ENCODE measurements around the gene RERE.

The RERE gene

DNA sequence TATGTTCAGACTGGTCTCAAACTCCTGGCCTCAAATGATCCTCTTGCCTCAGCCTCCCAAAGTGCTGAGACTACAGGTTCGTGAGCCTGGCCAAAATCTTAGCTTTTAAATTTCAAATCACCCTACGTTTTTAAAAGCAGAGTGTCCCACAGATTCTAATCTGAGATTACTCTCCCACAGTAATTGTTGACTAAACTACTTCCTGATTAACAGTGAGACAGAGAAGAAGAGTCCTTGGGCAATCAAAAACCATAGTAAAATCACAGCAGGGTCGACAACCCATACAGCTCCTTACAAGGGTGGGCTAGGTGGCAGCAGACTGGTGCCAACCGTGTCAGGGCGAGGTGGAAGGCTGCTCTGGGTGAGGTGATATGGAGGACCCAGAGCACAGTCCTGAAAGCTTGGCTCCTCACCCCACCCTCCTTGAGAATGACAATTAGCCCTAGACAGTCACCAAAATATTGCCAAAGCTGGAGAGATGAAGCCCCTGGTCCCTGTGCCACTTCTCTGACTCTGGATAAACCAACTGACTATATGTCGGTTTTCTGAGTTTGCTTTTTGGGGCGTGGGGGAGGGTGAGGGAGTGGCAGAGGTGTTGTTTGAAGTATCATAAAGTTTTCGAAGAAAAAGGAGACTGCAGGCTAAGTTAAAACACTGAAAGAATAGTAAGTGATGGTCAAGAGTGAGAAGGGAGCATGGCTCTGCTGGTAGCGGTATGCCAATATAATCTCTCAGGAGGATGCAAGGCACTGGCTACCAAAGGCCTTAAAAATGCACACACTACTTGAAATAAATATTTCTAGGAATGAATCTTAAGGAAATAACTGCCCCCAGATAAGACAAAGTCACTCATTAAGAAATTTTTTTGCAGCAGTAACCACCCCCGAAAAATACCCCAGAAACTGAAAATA is 412.7 kb downstream of the RERE start:
- no peak for DNase-seq (ENCODE audit: low spot score)

DNA sequence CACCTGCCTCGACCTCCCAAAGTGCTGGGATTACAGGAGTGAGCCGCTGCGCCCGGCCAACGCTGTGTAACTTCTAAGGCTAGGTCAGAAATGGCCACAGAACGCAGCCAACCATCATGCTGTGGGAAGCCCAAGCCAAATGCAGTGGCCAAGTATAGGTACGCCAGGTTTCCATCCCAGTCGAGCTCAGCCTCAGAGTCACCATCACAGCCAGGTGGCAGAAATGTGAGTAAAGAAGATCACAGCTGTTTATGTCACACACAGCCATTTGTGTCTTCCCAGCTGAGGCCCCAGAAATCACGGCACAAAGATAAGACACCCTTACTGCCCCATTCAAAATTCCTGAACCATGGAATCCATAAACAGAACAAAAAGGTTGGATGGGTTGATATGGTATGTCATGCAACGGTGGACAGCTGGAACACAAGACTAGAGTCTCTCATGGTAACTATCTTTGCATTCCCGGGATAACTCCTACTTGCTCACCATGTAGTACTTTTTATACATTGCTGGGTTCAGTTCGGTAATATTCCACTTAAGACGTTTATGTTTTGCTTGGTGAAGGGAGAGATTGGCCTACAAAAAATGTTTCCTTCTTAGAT is 415.2 kb downstream of the RERE start:
- DNase-seq (ENCODE audit: low spot score) = no peak

DNA sequence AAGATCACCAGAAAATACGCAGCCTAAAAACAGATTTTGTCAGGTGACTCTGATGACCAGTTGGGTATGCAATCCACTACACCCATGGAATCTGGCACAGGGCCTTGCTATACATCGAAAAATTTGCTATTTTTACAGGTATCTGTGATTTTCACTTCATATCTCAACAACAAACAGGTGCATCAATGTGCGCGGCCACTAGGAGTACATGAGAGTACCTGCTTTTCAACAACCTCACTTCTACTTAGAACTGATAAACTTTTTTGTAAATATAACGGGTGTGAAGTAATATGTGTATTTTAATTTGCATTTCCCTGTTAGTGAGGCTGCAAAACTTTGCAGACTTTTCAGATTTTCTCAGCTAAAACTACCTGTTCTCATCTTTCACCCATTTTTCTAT is 418.8 kb downstream of the RERE start:
- DNase-seq (ENCODE audit: low spot score) = no peak

DNA sequence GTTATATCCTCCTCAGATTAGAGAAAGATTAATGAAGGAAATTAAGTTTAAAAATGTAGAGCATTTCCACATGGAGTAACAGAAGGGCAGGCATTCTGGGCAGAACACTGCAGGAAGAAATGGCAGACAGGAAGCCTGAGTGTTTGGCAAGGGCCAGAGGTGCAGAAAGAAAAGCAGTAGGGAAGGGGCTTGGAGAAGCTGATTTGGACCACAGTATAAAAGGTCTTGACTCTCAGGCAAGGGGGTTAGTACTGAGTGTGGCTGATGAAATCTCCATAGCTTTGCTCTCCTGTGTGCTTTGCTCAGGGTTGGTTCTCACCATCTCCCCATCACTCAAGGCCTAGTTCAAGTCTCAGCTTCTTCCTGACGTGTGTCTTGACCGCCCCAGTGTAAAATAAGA is 419.4 kb downstream of the RERE start:
- no peak for DNase-seq (ENCODE audit: low spot score)

DNA sequence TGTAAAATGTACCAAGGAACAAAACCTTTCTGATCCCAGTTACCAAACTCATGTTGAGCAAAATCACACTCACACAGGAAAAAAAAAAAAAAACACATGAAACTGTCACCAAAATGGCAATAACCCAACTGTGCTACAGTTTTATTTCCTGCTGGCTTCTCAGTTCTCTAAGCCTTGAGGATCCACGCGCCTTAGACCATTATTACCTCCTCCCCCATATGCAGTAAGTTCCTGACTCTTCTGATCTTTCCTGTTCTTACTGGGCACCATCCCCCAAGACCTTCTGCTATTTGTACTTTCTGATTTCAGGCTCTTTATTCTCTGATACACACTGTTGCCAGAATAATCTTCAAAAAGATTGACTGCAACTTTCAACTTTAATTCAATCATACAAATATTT is 419.9 kb downstream of the RERE start:
- no peak for DNase-seq (ENCODE audit: low spot score)

DNA sequence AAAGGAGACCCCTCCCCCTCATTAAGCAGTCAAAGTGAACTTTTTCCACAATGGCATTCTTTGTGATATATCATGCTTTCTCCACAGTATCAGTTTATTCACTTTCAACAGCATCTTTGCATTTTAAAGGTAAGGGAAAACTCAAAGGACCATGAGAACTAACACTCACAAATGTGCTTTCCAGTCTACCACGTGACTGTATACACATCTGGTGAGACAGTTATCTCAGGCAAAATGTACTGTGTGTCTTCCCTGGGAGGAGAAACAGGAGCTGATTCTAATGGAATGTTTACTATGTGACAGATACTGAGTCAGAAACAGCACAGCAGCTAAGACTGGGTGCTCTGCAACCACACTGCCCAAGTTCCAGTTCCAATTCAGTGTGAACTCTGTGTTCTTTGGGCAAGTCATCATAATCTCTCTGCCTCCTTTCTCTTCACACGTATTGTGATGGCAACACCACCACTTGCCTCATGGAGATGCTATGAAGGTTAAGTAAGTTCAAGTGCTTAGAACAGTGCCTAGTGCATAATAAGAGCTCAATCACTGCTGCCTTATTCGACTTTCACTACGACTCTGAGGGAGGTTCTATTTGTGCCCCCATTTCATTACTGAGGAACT is 420.5 kb downstream of the RERE start:
- peak; percentile 97 for DNase-seq (ENCODE audit: low spot score)

DNA sequence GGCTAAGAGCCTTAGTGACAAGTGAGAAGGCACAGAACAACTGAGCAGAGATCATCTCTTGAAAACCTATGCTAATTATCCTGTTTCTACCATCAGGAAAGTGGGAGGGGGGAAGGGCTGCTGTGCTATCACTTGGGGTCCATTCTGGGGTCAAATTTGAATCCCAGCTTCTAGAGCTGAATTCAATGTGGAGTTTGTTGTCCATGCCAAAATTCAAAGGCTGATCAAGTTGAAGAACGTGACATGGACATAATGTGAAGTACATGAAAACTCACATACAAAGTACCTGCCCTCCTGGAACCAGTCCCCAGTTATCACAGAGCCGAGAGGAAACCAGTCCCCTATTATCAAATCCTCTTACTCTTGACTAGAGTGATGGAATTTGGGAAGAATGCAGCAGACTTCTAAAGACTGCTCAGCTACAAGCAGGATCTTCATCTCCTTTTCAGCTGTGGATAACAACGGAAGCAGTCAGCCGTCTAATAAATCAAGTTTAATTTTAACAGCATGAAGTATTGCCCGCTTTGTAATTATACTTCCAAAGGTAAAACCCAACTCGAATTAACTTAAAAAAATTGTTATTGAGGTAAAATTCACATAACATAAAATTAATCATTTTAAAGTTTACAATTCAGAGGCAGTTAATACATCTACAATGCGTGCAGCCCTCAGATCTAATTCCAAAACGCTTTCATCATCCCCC is 421.2 kb downstream of the RERE start:
- peak; percentile 68 for DNase-seq (ENCODE audit: low spot score)

DNA sequence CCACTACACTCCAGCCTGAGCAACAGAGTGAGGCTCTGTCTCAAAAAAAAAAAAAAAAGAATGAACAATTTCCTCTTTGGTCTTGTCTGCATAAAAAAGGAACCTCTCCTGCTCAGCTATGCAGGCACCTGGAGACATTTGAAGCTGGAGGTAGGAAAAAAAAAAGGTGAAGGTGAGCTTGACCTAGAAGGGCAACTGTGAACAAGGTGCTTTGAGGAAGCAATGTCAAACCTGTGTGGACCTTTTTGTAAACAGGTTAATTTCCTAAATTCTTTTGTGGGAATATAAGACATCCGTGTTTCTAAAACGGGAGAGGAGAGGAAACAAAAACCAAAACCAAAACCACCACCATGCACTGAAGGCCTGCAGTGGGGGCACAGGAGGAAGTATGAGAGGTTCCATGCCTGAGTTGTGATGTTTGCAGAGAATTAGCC is 422.0 kb downstream of the RERE start:
- peak; percentile 51 for DNase-seq (ENCODE audit: low spot score)

DNA sequence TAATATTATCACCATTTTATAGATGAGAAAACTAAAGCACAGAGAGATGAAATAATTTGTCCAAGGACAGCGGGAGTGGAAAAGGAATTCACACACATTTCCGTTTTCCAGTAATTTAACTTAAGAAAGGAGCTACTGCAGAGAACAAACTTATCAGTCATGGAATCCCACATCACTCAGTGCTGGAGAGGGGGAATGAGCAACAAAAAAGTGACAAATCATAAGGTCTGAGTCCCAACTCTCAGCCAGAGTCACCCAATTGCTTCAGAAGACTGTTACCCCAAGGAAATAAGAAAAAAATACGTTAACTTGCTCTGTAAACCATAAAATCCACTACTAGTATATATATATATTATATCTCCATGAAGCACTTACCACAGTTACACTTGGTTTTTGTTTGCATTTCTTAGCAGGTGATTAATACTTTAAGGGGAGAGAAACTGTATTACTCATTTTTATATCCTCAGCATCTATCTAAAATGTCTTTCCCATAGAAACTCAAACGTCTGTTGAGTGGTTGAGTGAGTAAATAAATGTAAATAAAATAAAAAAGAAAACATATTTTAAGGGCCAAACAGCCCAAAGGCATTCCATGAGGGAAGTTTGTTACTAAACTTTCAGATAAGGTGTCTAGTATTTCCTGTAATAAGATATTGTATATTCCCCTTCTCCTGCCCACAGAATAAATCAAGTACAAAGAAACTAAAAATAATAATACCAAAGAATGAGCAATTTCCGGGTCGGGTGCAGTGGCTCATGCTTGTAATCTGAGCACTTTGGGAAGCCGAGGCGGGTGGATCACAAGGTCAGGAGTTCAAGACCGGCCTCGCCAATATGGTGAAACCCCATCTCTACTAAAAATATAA is 422.8 kb downstream of the RERE start:
- peak; percentile 60 for DNase-seq (ENCODE audit: low spot score)

DNA sequence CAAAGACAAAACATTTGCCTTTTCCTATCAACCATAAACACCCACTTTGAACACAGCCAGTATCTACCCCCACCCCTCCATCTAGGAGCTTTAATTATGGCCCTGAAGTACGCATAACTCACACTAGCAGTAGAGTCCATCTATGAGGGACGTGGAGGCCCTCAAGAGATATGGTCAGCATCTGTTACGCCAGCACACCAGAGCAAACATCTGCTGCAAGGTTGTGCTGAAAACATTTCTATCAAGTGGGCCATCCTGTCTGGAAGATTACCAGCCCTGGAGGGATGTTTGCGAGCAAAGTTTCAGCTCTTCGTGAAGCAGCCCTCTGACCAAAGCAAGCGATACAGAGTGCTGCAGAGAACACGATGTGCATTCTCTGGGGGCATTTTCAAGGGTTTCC is 424.9 kb downstream of the RERE start:
- no peak for DNase-seq (ENCODE audit: low spot score)

DNA sequence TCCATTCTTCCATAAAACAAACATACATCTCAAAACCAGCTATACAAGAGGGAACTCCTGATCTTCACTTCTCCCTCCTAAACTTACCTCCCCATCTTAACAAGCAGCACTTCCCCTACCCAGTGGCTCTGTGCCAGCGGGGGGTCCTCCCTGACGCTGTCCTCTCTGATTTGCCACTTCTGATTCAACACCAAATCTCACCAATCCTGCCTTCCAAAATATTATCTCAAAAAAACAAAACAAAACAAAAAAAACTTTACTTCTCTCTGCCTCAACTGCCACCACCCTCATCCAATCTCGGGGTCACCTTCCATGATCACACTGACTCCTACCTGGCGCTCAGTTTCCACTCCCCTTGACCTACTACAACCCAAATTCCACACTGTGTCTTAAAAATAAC is 426.7 kb downstream of the RERE start:
- DNase-seq (ENCODE audit: low spot score) = no peak

DNA sequence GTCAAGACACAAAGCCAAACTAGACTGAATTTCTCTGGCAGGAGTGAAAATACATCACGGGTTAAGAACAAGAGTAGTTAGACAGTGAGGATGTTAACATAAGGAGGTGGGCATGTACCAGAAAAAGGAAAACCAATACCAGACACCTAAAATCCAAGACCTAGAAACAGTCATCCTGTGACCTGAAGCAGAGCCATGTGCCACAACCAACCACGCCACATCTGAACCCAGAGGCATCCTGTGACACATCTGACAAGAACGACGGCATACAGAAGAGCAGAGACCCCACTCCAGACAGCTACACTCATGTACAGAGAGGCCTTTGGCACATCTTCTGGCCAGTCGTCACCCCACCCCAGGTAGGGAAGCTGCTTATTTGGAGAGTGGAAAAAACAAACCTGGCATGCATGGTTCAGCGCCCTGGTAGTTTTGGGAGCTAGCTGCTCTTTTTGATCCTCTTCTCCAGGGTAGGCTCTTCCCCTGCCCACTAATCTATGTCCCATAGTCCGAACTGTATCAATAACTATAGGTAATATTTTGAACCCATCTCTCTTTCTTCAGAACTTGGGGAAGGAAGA is 427.4 kb downstream of the RERE start:
- DNase-seq (ENCODE audit: low spot score) = no peak

DNA sequence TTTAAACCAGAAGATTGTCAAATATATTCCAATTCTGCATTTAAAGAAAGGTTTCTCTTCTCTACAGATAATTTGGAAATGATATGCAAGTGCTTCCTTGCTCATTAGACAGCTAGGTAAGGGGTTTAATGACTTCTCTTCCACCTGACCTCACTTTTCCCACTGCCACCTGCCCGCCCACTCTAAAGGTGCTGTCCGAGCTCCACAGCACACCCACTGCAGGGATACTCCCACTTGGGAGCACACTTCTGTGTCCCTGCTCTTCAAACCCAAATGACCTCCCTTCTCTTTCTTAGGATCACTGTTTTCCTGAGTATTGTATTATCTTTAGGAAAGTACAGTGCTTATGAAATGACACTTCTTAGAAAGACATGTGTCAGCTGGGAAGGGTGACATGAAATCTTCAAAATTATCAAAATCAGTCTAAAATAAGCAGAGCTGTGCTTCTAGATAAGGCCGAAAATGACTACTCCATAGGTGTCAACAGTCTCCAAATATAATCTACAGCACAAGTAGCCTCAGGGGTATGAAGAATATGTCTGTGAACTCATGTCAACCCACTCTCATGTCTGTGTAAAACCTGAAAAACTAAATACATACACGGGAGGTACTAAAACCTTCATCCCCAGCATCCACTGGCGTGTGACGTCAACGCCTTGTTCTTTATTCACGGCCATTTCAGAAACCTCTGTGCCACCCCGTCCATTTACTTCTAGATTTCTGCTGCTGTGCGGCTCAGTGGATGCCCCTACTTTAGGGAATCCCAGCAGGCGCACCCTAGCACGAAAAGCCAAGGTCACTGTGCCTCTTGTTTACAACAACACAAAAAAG is 428.5 kb downstream of the RERE start:
- DNase-seq (ENCODE audit: low spot score) = no peak

DNA sequence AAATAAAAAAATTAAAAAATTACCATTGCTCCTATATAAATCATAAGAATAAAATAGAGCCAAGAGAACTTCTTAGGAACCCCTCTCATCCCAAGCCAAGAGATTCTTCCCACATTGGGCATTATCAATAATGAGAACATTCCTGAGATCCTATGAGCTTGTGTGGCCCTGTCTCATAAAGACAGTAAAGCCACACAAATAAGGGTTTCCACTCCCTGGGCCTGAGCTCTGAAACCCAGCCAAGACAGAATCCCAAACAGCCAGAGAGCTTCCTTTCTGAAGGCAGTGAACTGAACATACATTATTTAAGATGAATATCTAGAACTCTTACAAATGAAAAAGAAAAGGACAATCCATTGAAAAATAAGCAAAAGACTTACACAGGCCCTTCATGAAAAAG is 431.2 kb downstream of the RERE start:
- no peak for DNase-seq (ENCODE audit: low spot score)

DNA sequence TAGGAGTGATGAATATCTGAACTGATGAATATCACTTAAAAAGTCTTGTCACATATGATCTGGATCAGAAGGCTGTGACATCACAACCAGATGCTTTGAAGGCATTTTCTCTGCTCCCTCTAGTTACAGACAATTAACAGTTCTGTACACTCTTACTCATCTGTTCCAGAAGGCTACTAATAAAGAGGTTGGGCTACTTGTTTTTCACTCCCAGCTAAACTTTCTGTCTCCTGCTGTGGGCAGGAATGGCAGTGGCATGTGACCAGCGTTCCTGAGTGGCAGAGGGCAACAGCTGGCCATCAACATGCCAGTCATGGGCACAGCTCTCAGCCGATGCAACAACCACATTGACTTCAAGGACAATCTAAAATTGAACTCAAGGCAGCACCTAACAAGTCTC is 432.9 kb downstream of the RERE start:
- peak; percentile 40 for DNase-seq (ENCODE audit: low spot score)

DNA sequence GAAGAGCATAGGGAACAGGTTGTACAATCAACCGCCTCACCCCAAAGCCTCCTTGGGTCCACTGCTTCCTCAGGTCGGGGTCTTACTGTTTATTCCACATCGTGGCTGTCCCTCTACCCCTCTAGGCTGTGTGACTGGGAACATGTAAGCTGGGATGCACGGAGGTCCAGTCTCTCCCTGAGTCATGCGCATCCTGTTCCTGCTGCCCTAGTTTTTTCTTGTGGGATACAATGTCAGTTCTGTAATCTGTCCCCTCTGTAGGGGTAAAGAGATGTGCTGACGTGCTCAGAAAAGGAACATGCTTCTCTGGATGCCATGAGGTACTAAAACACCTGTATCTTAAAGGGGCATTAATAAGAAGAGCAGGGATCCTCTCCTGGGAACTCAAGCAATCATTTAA is 433.4 kb downstream of the RERE start:
- DNase-seq (ENCODE audit: low spot score) = no peak

DNA sequence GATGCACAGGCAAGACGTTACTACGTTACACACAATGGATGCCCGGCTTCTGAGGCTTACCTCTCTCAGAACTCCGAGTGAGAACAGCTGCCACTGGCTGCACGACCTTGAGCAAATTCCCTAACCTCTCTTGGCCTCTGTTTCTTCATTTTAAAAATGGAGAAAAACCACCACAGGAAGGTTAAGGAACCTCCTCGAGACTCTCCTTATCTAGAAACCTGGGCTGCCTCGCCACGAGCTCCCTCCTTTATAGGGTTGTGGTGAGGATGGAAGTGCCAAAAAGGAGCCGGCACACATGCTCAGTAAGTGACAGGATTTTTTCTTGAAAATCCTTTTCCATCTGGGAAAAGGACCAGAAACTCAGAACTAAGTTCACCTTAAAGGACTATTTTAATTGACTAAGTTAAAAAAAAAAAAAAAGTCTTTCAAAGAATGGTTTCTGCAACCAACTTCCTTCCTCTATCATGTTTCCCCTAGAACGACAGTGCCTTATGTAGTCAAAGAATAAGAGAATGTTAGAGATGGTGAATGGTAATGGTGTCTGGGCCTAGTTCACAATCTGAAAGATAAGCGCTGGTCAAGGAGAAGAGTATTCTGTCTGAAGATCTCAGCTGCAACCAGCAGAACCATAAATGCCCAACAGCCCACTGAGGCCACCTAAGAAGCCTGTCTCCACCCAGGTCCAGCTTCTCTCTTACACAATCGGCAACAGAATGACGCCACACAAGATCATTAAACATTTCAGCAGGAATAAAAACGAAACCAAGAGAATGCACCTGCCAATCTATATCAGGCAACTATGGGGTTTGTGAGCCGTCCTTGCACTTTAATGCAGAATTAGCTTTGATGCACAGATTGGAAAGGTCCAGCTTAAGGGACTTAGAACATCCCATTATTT is 434.6 kb downstream of the RERE start:
- no peak for DNase-seq (ENCODE audit: low spot score)

DNA sequence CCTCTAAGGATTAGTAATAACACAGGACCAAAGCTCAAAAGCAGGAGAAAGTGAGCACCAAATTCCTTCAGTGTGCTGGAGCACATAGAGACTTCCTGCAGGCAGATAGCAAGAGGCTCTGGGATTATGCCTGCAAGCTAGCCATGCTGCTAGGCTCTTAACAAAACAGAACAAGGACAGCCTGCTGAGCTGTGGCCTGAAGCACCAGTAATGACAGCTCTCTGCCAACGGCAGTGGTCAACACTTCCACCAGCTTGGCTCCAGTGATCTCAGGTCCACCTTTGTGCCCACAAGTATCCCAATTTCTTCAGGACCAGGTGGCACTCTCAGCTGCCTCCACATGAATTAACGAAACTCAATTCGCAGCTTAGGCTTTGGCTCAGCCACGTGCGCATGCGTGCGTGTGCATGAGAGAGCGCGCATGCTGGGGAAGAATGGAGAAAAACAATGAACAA is 435.4 kb downstream of the RERE start:
- peak; percentile 93 for DNase-seq (ENCODE audit: low spot score)

DNA sequence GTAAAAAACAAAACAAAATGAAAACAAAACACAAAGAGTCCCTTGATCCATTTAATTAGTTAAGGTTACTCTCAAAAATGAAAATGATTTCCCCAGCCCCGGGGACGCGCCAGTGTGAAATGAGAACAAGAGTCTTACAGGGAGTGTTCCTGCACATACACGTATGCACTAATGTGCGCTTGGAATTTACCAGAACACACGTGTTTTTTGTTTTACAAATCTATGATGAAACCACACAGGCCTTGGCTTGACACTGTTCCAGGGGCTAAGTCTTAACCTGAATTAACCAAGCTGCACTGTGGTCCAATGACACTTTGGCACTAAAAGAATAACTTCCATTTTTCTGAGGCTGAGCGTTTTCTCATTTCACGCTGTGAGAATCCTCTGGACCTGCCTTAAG is 435.8 kb downstream of the RERE start:
- no peak for DNase-seq (ENCODE audit: low spot score)

Measured in kidney tubule cell (primary cell).